Measurements from ENCODE around the gene MTG2.

Gene MTG2

DNA sequence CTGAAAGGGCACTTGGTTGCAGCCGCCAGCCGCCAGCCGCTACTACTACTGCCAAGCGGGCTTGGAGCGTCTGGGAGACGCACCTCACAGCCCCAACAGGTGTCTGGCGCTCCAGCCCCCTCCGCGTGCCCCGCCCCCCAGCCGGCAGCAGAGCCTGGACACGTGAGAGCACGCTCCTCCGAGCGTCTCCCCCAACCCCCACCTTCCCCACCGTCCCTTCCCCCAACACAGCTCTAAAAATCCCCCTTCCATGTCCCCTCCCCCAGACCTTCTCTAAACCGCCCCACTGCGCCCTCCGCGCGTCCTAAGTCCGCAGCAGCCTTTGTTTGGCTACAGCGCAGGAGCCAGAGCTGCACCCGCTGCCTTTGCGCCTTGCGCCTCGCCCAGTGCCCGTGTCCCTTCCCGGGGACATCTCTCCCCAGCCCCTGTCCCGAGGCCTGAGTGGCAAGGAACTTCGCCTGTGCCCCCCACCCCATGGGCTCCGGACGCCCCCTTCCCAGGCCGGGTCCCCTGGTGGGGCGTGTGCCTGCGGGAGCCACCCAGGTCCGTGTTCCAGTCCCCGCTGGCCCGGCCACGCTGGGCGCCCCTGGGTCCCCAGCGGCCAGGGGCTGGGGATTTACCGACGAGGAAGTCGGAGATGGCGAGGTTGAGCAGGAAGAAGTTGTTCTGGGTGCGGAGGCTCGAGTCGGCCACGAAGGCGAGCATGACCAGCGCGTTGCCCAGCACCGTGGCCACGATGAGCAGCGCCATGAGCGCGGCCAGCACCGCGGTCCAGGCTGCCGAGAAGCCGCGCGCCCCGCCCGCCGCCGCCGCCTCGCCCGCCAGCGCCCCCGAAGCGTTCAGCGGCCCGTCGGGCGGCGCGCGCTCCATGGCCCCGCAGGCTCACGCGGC lies 36.5 kb downstream of the MTG2 start:
- no peak for DNase-seq (ENCODE audit: low read depth)
- TF ChIP-seq, protein P1, sequence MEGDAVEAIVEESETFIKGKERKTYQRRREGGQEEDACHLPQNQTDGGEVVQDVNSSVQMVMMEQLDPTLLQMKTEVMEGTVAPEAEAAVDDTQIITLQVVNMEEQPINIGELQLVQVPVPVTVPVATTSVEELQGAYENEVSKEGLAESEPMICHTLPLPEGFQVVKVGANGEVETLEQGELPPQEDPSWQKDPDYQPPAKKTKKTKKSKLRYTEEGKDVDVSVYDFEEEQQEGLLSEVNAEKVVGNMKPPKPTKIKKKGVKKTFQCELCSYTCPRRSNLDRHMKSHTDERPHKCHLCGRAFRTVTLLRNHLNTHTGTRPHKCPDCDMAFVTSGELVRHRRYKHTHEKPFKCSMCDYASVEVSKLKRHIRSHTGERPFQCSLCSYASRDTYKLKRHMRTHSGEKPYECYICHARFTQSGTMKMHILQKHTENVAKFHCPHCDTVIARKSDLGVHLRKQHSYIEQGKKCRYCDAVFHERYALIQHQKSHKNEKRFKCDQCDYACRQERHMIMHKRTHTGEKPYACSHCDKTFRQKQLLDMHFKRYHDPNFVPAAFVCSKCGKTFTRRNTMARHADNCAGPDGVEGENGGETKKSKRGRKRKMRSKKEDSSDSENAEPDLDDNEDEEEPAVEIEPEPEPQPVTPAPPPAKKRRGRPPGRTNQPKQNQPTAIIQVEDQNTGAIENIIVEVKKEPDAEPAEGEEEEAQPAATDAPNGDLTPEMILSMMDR (conservative IDR thresholded peaks at IDR 0.05; ENCODE audit: control insufficient read depth, insufficient read depth, low read depth, low read length), result no peak
- H3K4me3 ChIP-seq (ENCODE audit: control insufficient read depth, low read depth, low read length), result no peak overlapping the region

DNA sequence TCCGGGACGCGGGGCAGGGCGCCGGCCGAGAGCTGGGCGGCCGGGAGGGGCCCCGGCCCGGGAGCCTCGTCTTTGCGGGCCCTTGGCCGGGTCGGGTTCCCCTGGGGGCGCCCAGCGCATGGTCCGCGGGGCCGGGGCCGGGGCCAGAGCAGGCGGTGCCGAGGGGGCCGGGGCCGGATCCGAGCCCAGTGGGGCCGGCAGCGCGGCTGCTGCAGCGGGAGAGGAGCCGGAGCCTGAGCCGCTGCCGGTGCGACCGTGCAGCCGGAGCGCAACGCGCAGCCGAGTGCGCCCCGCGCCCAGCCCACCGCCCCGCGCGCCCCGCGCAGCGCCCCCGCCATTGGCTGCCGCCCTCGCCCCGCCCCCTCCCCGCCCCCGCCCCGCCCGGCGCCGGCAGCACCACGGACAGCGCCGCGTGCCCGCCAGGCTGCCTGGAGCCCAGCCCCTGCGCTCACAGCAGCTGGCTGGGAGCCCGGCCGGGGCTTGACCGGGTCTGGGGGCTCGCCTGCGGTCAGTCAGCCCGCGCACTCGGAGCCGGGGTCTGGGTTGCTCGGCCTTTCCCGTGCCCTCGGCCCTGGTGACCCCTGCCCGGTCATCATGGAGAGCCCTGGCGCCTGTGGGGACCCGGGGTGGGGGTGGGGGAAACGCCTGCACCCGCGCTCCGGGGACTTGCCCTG lies 37.3 kb downstream of the MTG2 start, which contains the start of gene HRH3:
Gene HRH3, minus strand, starts transcription at position 287 of the 674 bp plus-strand sequence. CDS start 308 bp downstream, outside the sequence.
- TF ChIP-seq, protein P1 (conservative IDR thresholded peaks at IDR 0.05; ENCODE audit: control insufficient read depth, insufficient read depth, low read depth, low read length), result no peak
- no peak for DNase-seq (ENCODE audit: low read depth)
- H3K4me3 ChIP-seq (ENCODE audit: control insufficient read depth, low read depth, low read length), result no peak within 1 kb of the TSS

DNA sequence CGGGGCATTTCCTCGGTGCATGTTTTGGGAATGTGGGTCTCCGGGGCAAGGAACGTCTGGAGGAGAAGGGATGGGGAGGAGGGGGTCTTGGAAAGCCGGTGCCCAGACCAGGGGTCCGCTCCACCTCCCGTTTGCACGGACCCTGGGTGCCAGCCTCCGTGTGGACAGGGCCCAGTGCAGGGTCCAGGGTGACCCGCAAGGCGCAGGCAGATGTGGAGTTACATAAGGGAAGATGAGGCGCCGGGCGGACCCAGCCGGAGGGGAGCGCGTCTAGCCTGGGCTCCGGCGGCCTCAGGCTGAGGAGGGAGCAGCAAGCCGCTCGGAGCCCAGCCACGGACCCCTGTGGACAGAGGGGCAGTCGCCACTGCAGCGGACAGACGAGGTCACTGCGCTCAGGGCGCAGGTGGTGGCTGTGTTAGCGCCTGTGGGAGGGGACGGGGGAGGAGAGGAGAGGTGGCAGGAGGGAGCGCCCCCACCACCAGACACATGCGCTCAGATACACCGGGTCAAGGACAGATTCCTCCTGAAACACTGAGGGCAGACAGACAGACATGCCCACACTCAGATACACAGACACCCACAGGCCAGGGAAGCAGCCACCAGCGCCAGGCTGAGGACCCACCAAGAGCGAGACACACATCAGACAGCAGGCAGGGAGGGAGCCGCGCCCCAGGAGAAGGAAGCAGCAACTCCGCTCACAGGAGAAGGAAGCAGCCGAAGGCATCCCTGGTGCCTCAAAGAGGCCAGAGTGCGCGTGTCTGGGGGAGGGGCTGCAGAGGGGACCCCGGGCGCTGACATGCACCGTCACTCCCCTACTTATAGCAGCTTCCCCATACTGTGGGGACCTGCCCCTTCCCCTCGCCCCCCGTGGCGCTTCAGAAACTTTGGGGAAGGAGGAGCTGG lies 38.1 kb downstream of the MTG2 start:
- TF ChIP-seq, protein P1 (conservative IDR thresholded peaks at IDR 0.05; ENCODE audit: control insufficient read depth, insufficient read depth, low read depth, low read length), result no peak
- DNase-seq (ENCODE audit: low read depth), result no peak

DNA sequence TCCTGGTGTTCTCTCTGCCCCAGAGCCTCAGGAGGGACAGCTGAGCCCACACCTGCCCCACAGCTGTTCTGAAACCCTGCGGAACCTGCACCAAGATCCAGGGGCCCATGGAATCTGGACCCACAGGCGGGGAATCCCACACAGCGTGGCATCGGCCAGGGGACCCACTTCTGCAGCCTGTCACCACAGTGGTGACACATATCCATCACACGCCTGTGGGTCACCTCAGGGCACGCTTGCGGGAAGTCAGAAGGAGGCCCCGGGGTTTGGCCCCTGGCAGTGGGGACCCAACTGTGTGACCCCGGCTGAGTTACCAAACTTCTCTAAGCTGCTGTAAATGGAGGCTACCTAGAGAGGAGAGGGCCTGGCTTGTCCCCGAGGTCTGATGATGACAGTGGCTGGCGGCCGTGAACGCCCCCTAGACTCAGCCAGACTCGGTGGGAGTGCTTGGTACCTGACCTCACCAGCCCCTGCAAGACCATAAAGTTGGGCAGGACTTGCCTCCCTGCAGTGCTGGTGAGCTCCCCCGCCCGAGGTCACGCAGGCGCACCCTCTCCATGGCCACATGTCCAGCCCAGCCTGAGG lies 39.5 kb downstream of the MTG2 start:
- no peak overlapping the region for H3K4me3 ChIP-seq (ENCODE audit: control insufficient read depth, low read depth, low read length)
- DNase-seq (ENCODE audit: low read depth), result no peak
- TF ChIP-seq, protein P1 (conservative IDR thresholded peaks at IDR 0.05; ENCODE audit: control insufficient read depth, insufficient read depth, low read depth, low read length), result no peak

More for the DNA sequence above, 38.1 kb downstream of the MTG2 start:
- H3K4me3 ChIP-seq (ENCODE audit: control insufficient read depth, low read depth, low read length), result no peak overlapping the region

DNA sequence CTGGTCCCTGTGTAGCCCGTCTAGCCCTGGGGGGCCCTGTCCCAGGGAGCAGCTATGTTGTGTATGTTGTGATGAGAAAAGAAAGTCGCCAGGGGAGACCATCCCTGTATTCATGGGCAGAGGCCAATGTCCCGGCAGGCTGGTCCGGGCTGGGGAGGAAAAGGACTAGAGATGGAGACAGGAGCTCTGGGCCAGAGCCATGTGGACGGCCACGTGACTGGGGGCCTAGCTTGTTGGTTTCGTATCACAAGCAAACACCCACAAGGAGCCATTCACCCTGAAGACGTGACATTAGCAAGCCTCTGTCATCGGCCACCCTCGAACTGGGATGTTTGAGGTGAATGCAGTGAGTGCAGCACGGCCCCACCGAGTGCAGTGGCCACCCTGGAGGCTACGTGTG lies 40.1 kb downstream of the MTG2 start:
- DNase-seq (ENCODE audit: low read depth), result no peak
- TF ChIP-seq, protein P1 (conservative IDR thresholded peaks at IDR 0.05; ENCODE audit: control insufficient read depth, insufficient read depth, low read depth, low read length), result no peak
- H3K4me3 ChIP-seq (ENCODE audit: control insufficient read depth, low read depth, low read length), result no peak overlapping the region

DNA sequence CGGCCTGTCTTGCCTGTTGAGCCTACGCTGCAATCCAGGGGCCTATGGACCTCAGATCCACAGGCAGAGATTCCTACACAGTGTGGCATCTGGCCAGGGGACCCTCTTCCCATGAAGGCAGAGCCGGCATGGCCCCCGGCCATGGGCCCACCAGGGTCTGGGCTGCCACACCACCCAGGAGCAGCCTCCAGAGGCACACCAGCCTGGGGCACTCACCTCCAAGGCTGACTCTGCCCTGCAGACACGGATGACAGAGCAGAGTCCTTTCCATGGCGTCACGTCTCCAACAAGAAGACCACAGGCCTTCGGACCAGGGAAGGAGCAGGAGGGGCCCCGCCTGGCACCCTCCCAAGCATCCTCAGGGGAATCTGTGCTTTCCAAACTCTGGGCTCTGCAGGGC lies 40.7 kb downstream of the MTG2 start:
- DNase-seq (ENCODE audit: low read depth), result no peak
- H3K4me3 ChIP-seq (ENCODE audit: control insufficient read depth, low read depth, low read length), result no peak overlapping the region
- TF ChIP-seq, protein P1 (conservative IDR thresholded peaks at IDR 0.05; ENCODE audit: control insufficient read depth, insufficient read depth, low read depth, low read length), result no peak

All from fibroblast of mammary gland (primary cell).